ENCODE measurements around the gene CTNNBIP1.

CTNNBIP1 gene

DNA sequence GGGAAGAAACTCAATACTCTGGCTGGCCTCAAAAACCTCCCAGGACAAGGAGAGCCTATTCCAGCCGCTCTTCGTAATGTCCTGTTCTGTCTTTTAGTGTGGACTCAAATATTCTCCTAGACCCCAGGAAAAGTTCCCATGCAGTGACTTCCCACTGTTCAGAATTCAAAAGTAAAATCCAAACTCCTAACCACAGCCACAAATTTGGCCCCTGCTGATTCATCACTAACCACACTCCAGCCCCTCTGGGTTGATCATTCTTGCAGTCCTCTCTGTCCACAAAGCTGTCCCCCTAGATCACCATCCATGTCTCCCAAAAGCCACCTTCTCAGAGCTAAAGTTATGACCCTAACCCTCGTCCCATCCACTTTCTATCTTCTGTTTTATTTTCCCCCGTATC is 5.1 kb downstream of the CTNNBIP1 start:
- in situ Hi-C loops (cut with MboI; ENCODE audit: low sequenced_read_pairs) = no loop called here

DNA sequence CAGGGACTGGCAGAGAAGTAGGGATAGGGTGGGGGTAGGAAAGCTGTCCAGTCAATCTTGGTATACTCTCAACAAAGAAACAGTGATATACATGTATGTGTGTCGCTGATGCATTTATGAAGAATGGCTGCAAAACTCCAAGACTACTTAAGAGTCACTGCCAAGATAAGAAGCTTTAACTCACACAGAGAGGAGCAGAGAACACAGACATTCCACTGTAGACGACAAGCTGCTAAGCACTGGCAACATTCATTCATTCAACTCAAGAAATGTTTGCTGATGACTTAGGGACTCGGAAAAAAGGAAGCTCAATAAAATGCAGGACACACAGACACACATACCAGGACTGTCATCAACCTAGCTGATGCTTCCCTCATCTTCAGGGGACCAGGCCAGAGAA is 5.5 kb downstream of the CTNNBIP1 start:
- in situ Hi-C loops (cut with MboI; ENCODE audit: low sequenced_read_pairs) = no loop called here

DNA sequence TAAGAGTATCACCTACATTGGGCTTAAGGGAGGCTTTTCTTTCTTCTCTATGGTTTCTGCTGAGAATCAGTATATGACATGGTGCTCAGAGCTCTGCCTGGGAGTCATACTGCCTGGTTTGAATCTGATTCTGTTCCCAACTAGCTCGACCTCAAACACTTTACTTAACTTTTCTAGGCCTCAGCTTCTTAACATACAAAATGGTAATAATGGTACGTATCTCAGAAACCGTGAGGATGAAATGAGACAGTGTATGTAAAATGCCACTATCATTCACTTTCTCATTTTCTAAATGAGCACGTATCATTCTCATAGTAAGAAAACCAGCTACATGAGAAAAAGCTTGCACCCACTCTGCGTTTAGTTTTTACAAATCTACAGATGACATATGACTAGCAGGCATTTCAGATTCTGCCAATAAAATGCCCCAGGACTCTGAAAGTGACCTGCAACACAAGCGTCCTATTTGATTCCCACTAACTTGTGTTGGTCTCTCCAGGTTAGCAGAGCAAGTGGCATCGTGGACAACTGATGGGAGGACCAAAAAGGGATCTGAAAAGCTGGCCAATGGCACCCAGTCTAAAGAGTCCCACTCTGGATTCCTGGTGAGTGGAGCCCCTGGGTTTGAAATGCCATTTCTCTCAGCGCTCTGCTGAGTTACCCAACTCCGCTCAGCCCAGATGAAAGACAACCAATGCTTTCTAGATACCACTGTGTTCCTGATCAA is 6.1 kb downstream of the CTNNBIP1 start:
- in situ Hi-C loops (cut with MboI; ENCODE audit: low sequenced_read_pairs) = no loop called here

DNA sequence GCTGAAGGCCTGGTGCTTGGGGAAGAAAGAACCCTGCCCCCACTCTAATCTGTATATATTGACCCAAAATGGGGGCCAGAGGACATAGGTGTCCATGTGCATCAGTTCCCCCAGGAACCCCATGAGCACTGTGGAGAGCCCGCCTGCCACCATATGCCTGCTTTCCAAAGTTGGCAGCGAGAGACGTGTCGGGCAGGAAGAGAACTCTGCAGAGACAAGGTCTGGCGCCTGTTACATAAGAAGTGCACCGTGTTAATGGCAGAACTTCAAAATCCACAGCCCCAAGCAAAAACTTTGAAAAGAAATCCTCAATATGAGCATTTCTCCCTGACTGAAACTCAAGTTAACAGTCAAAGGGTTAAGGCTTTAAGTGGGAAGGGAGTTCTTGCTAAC is 8.0 kb downstream of the CTNNBIP1 start:
- in situ Hi-C loops (cut with MboI; ENCODE audit: low sequenced_read_pairs) = no loop called here

- in situ Hi-C loops (cut with MboI; ENCODE audit: low sequenced_read_pairs) = no loop called here
Observed at GRCh38 chr1:9901148-9902059, 8.7 kb downstream of the CTNNBIP1 start.

- in situ Hi-C loops (cut with MboI; ENCODE audit: low sequenced_read_pairs) = no loop called here
Observed at GRCh38 chr1:9900142-9901043, 9.7 kb downstream of the CTNNBIP1 start.

- in situ Hi-C loops (cut with MboI; ENCODE audit: low sequenced_read_pairs) = no loop called here
Observed at GRCh38 chr1:9894115-9894514, 16.0 kb downstream of the CTNNBIP1 start.

- in situ Hi-C loops (cut with MboI; ENCODE audit: low sequenced_read_pairs) = no loop called here
Observed at GRCh38 chr1:9892563-9893528, 17.2 kb downstream of the CTNNBIP1 start.

- in situ Hi-C loops (cut with MboI; ENCODE audit: low sequenced_read_pairs) = no loop called here
Observed at GRCh38 chr1:9891207-9891606, 18.9 kb downstream of the CTNNBIP1 start.

DNA sequence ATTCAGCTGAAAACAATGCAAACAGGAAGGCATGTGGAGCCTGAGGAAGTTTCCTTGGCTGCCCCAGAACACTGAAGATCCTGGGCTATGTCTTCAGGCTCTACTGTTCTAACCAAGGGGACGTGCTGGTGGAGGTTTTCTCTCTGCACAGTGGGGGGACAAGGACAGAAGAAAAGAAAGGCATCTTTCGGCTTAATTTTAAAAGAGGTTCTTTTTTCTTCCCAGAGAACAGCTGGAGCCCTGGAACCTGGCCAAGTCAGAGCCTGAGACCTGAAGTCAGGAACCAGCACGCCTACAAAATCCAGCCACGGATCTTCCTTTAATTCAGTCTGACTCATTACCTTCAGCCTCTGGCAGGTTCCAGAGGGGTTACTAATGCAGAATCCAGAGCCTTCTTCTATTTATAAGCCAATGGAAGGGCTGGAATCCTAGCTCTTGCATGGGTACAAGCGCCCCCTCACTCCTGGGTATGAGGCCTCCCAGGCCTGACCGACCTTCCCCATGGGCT is 19.8 kb downstream of the CTNNBIP1 start:
- in situ Hi-C loops (cut with MboI; ENCODE audit: low sequenced_read_pairs) = no loop called here

GRCh38 chr1:9889411-9889810 is 20.7 kb downstream of the CTNNBIP1 start:
- in situ Hi-C loops (cut with MboI; ENCODE audit: low sequenced_read_pairs) = no loop called here

DNA sequence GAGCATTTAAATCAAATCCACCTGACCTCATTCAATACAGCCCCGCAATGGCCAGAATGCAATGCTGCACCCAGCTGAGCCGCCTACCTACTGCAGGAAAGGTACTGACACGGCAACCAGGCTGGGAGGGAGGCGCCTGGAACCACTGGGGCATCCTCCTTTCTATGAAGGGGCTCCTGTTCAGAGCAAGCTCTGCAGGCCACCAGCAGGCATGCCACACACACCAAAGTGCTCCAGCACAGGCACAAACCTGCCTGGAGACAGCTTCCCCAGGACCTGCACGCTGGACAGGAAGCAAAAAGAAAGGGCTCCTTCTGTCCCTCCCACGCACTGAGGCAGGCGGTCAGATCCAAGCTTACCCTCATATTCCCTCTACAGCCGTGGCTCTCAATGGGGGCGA is 21.2 kb downstream of the CTNNBIP1 start:
- in situ Hi-C loops (cut with MboI; ENCODE audit: low sequenced_read_pairs) = no loop called here

DNA sequence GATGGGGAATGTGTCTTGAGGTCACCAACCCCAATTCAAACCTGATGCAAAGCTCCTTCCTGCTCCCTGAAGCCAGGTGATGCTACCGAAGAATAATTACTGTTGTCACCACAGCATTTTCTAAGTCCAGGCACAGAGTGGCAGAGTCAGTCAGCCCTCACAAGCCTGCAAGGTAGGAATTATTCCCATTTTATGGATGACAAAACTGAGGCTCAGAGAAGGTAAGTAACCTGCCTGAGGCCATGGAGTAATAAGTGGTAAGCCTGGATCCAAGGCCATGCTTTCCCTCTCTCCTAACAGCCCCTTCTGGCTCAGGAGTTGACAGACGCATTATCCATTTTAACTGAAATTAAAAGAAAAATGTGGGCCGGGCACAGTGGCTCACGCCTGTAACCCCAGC is 23.0 kb downstream of the CTNNBIP1 start:
- in situ Hi-C loops (cut with MboI; ENCODE audit: low sequenced_read_pairs) = no loop called here

- in situ Hi-C loops (cut with MboI; ENCODE audit: low sequenced_read_pairs) = no loop called here
Observed at GRCh38 chr1:9886092-9886742, 23.9 kb downstream of the CTNNBIP1 start.

- in situ Hi-C loops (cut with MboI; ENCODE audit: low sequenced_read_pairs) = no loop called here
Observed at GRCh38 chr1:9884805-9885204, 25.3 kb downstream of the CTNNBIP1 start.

DNA sequence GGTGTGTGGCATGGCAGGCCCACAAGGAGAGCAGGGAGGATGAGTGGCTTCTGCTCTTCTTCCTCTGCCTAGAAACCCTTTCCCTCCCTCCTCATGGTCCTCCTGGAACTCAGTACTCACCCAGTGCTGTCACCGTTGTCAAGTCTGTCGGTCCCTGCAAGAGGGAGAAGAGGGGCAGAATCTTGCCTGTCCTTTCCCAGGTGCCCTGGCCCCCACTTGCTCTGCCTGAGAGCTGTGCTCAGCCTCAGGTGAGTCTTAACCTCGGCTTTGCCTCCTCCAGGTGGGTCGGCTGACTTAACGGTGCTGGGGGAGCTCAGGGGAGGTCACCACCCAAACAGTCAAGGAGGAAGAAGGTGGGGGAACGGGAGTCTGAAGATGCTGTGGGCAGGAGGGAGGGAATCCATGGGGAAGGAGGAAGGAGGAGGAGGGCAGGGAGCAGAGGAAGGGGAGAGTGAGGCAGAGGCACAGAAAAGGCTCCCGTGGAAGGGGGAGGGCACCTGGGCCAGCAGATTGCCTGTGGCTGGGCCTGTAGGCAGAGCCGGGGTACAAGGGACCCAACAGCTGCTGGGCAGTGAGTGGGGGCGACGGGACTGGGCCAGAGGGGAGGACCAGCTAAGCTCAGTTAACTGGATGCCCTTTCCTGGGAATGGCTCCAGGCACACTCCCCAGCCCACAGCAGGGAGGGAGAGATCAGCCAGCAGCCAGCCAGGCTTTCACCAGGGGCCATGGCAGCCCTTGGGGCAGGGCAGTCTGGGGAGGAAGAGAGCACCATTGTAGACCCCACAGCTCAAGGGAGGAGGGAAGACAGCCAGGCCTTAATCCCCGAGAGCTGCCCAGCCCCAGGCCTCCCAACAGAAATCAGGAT is 26.3 kb downstream of the CTNNBIP1 start:
- in situ Hi-C loops (cut with MboI; ENCODE audit: low sequenced_read_pairs) = no loop called here

DNA sequence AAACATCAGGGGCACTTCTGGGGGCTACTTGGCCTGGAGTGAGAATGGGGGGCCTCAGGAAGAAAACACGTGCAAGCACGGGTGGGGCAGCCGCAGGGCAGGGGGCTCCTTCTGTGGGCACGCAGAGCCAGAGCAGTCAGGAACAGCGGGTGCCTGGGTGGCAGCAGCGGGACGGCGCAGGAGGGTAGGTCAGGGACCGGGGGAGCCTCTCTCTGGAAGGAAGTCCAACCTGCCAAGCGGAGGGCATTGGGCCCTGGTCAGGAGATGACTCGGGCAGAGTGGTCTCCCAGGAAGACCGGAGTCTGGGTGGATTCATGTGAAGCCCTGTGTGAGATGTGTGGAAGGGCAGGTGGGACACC is 27.1 kb downstream of the CTNNBIP1 start:
- in situ Hi-C loops (cut with MboI; ENCODE audit: low sequenced_read_pairs) = no loop called here

- in situ Hi-C loops (cut with MboI; ENCODE audit: low sequenced_read_pairs) = no loop called here
Observed at GRCh38 chr1:9882296-9882944, 27.6 kb downstream of the CTNNBIP1 start.
